AG04450 (cell line): ENCODE results near the gene KSR2. TPM values are rescaled to one million over a fixed set of nuclear protein-coding genes. Genes with fewer than 3 reads are reported as not detected.

ENCODE experiments used
- CTCF ChIA-PET: fragments of 300-600, 350-600 bp; formaldehyde crosslinking; extraction: SDS; loops from one replicate; lab custom pipeline; 2022; ENCODE audit warnings: antibody characterized with exemption, inconsistent platforms; lab: Charles Lee
- POLR2A ChIA-PET: fragments of 350-600 bp; formaldehyde crosslinking; extraction: SDS; loops from one replicate; lab custom pipeline; 2021; ENCODE audit warnings: antibody characterized with exemption, inconsistent platforms; lab: Yijun Ruan, JAX
- DNase-seq: peaks from one replicate; pipeline ENCODE4 v3.0.0-alpha.2; 2011; ENCODE audit warnings: low read depth, low spot score
- H3K27ac ChIP-seq: one replicate; pipeline ENCODE4 v1.5.1; 2012; ENCODE audit warnings: low read depth, low read length, control low read depth
- H3K27me3 ChIP-seq: one replicate; pipeline ENCODE4 v1.6.0; 2012; ENCODE audit warnings: low read length; ENCODE audit not compliant: control insufficient read depth, insufficient read depth
- H3K4me3 ChIP-seq: 2 replicates; pipeline ENCODE4 v1.5.1; 2011; ENCODE audit warnings: mild to moderate bottlenecking, low read depth, low read length, control low read depth
- H3K9me3 ChIP-seq: 2 replicates; pipeline ENCODE4 v1.5.1; 2012; ENCODE audit warnings: low read length; ENCODE audit not compliant: control insufficient read depth, insufficient read depth
- polyA plus RNA-seq: library from polyadenylated mRNA; depleted of rRNA; stranded (reverse); fragments of >200 nt; gene quantifications from 2 replicates; pipeline ENCODE4 v1.2.3, GENCODE V29; 2011
- TF ChIP-seq, protein P1 (sequence below): IDR thresholded peaks from 2 replicates; pipeline ENCODE4 v1.5.1; 2011; ENCODE audit warnings: low read depth, low read length, control low read depth, inconsistent platforms

The KSR2 gene
- polyA plus RNA-seq, 1 experiment, result not detected

- Histone ChIP-seq H3K4me3 (no peak overlapping the region), H3K27me3 (peaks cover 18% of the 10 kb centered on the region), H3K27ac (no peak overlapping the region), H3K9me3 (no peaks in the 10 kb centered on the region)
- DNase-seq, result no peak
- POLR2A ChIA-PET, result no interaction called here
- TF ChIP-seq, protein P1, sequence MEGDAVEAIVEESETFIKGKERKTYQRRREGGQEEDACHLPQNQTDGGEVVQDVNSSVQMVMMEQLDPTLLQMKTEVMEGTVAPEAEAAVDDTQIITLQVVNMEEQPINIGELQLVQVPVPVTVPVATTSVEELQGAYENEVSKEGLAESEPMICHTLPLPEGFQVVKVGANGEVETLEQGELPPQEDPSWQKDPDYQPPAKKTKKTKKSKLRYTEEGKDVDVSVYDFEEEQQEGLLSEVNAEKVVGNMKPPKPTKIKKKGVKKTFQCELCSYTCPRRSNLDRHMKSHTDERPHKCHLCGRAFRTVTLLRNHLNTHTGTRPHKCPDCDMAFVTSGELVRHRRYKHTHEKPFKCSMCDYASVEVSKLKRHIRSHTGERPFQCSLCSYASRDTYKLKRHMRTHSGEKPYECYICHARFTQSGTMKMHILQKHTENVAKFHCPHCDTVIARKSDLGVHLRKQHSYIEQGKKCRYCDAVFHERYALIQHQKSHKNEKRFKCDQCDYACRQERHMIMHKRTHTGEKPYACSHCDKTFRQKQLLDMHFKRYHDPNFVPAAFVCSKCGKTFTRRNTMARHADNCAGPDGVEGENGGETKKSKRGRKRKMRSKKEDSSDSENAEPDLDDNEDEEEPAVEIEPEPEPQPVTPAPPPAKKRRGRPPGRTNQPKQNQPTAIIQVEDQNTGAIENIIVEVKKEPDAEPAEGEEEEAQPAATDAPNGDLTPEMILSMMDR, result no peak
- CTCF ChIA-PET, result no interaction called here
Measured at GRCh38 chr12:117963836-117964235, 5.0 kb downstream of the KSR2 start.

- H3K27ac ChIP-seq, result no peak overlapping the region
- no peaks in the 10 kb centered on the region for H3K9me3 ChIP-seq
- DNase-seq, result no peak
- H3K4me3 ChIP-seq, result no peak overlapping the region
- ChIA-PET CTCF (no interaction called here), POLR2A (no interaction called here)
- TF ChIP-seq, protein P1, result no peak
- H3K27me3 ChIP-seq, result no peaks in the 10 kb centered on the region
Measured at GRCh38 chr12:117936722-117937484, 31.9 kb downstream of the KSR2 start.

- POLR2A ChIA-PET, result no interaction called here
- no peaks in the 10 kb centered on the region; the same call in 1 of the 2 replicates for H3K9me3 ChIP-seq
- CTCF ChIA-PET, result no interaction called here
- TF ChIP-seq, protein P1, result no peak
- H3K27me3 ChIP-seq, result no peaks in the 10 kb centered on the region
- no peak for DNase-seq
- H3K4me3 ChIP-seq, result no peak overlapping the region
- H3K27ac ChIP-seq, result no peak overlapping the region
Measured at GRCh38 chr12:117933545-117933944, 35.2 kb downstream of the KSR2 start.

- ChIA-PET POLR2A (no interaction called here), CTCF (no interaction called here)
- H3K27ac ChIP-seq, result no peak overlapping the region
- no peak overlapping the region for H3K4me3 ChIP-seq
- H3K9me3 ChIP-seq, result no peaks in the 10 kb centered on the region; the same call in 1 of the 2 replicates
- DNase-seq, result no peak
- TF ChIP-seq, protein P1, result no peak
- H3K27me3 ChIP-seq, result no peaks in the 10 kb centered on the region
Measured at GRCh38 chr12:117926391-117926899, 42.3 kb downstream of the KSR2 start.
